Activated CD8-positive, alpha-beta T cell treated with anti-CD3 and anti-CD28 coated beads, Interleukin-2, amount 10 ng/mL, durations not matched to agents 7 days and 5 days (primary cell): ENCODE data around the gene SRSF4. TPM values are rescaled to one million over a fixed set of nuclear protein-coding genes. Genes with fewer than 3 reads are reported as not detected.
A peak's percentile ranks its signal among the peaks of the same experiment; 100 is the strongest.

Experiments
- ATAC-seq: fragments of 150-1000 bp; cut with Tn5 transposase; one replicate; pipeline ENCODE4 v1.10.0; 2021; ENCODE audit warnings: moderate library complexity
- CTCF ChIA-PET: fragments of 350-600 bp; sonication (Branson Sonifier 250); formaldehyde crosslinking; loops from one replicate; lab custom pipeline; 2021; ENCODE audit warnings: antibody characterized with exemption; lab: Charles Lee
- POLR2A ChIA-PET: fragments of 350-600 bp; sonication (Branson Sonifier 250); formaldehyde crosslinking; loops from one replicate; lab custom pipeline; 2021; ENCODE audit warnings: antibody characterized with exemption; lab: Charles Lee
- DNase-seq: peaks from one replicate; pipeline ENCODE4 v3.0.0-alpha.2; 2020
- H3K27ac Mint-ChIP-seq: one replicate; pipeline ENCODE4 v1.8.0; 2021; ENCODE audit warnings: mild to moderate bottlenecking, mixed read lengths
- H3K27me3 Mint-ChIP-seq: one replicate; pipeline ENCODE4 v1.8.0; 2021; ENCODE audit warnings: low read depth, mixed read lengths
- H3K36me3 Mint-ChIP-seq: one replicate; pipeline ENCODE4 v1.8.0; 2021; ENCODE audit warnings: low read depth, mixed read lengths
- H3K4me1 Mint-ChIP-seq: one replicate; pipeline ENCODE4 v1.8.0; 2021; ENCODE audit warnings: low read depth, mixed read lengths
- H3K4me3 Mint-ChIP-seq: one replicate; pipeline ENCODE4 v1.8.0; 2021; ENCODE audit warnings: mild to moderate bottlenecking, mixed read lengths
- H3K9me3 Mint-ChIP-seq: one replicate; pipeline ENCODE4 v1.8.0; 2022; ENCODE audit warnings: mixed read lengths; ENCODE audit not compliant: insufficient read depth
- total RNA-seq, 2 experiments: library from RNA; stranded (reverse); gene quantifications; one replicate each; pipeline ENCODE4 v1.2.3, GENCODE V29; 2021

Gene SRSF4
- total RNA-seq, 2 experiments from 2014 or later: 122 to 124 TPM

DNA sequence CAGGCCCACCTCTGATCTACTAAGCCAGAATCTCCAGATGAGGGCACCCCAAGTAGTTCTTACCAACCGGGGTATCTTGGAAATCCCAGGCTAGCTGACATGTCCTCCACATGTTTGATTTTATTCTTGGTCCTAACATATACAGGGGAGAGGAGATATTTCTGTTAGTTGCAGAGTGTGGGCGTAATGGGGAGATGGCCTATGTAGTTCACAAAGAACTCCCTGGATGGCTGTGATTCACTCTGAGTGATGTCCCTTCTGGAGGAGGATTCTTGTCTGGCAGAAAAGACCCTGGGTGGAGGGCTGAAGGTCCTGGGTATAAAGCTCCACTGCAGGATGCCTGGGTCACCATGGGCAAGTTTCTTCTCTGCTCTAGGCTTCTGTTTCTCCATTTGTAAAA lies 35.9 kb upstream of the SRSF4 start:
- Mint-ChIP-seq H3K4me3 (no peak overlapping the region), H3K9me3 (no peaks in the 10 kb centered on the region), H3K4me1 (no peaks in the 10 kb centered on the region), H3K36me3 (peaks cover 20% of the 10 kb centered on the region), H3K27me3 (no peaks in the 10 kb centered on the region), H3K27ac (no peak overlapping the region)
- ChIA-PET CTCF (interaction anchor here (0.7 to 3.2 kb wide), 3 partner anchors 16 to 341 kb away, joined by 3 to 16 read pairs (median 3); no protein-coding TSS in a partner anchor), POLR2A (interaction anchor here (0.6 kb wide), 1 partner anchor 618 kb away, joined by 3 read pairs; no protein-coding TSS in a partner anchor)
- DNase-seq (no peak), ATAC-seq (no peak)

DNA sequence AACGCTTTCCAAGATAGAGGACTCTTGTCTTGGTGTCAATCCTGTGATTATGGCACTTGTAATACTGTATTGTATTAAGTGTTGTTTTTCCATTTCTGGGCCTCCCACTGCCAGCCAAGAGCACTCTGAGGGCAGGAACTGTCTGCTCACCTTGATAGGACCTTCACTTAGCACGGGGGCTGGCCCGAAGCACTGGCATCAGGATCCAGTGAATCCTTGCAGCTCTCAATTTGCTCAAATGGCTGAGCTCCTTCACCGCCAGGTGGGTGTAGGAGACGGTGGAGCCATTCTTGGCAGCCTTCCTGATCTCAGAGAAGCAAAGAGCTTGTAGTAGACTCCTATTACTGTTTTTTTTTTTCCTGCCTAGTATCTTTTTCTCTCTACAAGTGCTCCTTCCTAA lies 31.4 kb upstream of the SRSF4 start:
- ATAC-seq: no peak
- CTCF ChIA-PET: interaction anchor here (0.7 to 1.1 kb wide), 2 partner anchors 11 to 19 kb away, joined by 3 to 6 read pairs; no protein-coding TSS in a partner anchor
- no peak for DNase-seq
- Mint-ChIP-seq H3K4me3 (no peak overlapping the region), H3K27me3 (no peaks in the 10 kb centered on the region), H3K4me1 (no peaks in the 10 kb centered on the region), H3K27ac (peak overlapping the region; percentile 27), H3K9me3 (no peaks in the 10 kb centered on the region), H3K36me3 (peaks cover 22% of the 10 kb centered on the region)
- POLR2A ChIA-PET: no interaction called here

DNA sequence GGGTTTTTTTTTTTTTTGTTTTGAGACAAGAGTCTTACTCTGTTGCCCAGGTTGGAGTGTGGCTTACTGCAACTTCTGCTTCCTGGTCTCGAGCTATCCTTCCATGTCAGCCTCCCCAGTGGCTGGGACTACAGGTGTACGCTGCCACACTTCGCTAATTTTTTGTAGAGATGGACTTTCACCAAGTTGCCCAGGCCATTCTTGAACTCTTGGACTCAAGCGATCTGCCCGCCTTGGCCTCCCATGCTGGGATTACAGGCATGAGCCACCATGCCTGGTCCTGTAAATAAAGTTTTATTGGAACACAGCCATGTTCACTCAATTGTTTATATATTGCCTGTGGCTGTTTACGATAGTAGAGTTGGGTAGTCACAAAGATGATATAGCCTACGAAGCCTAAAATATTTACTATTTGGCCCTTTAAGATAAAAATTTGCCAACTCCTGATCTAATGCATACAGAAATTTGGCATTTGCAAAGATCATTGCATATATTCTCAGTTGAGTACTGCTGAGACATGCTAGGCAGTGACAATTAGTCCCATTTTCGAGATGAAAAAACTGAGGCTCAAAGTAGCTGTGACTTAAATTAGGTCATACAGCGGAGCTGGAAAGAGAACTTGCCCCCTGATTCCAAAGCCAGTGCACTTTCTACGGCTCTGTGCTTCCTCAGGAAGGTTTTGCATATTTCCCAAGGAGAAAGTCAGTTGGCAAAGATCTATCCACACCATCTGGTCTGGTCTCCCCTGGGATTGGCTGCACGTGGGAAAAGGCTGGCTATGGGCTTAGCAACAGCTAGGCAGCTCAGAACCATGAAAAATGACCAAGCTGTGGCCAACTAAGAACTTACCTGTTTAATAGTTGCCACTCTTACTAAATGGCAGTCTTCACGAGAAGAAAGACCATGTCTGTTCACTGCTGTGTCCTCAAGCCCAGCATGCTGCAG lies 29.7 kb upstream of the SRSF4 start:
- Mint-ChIP-seq H3K4me1 (no peaks in the 10 kb centered on the region), H3K27ac (no peak overlapping the region), H3K27me3 (no peaks in the 10 kb centered on the region), H3K36me3 (peaks cover 20% of the 10 kb centered on the region), H3K4me3 (no peak overlapping the region), H3K9me3 (no peaks in the 10 kb centered on the region)
- ChIA-PET CTCF (interaction anchor here (1.0 to 1.3 kb wide), 2 partner anchors 9 to 330 kb away, joined by 4 to 7 read pairs; no protein-coding TSS in a partner anchor), POLR2A (no interaction called here)
- ATAC-seq (no peak), DNase-seq (no peak)

DNA sequence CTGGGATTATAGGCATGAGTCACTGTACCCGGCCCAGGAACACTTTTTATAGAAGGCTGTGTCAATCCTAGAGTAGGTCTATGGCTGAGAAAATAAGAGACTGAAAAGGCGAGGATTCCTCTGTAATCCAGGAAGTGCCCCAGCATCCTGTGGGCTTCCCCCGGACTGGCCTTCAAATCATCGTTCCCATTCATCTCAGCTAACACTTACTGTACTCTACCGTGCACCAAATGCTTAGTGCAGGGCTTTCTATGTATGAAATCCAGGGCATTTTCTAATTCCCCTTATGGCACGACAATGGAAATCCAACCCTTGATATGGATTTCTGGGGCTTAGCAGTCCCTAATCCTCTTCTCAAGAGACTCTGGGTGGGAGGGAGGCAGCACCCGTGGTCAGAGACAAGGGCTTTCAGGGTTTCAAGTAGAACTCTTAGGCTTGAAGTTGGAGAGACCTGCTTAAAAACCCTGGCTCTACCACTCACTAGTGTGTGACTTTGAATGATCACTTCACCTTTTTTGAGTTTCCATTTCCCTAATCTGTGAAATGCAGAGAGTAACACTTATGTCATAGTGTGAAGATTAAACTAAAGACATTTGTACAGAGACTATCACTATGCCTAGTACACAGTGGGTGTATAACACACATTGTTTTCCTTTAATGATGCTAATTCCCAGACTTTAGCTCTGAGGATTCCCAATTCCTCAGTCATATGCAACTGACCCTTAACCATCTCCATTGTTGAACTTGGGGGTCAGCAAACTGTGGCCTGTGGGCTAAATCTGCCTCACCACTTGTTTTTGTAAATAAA lies 28.8 kb upstream of the SRSF4 start:
- Mint-ChIP-seq H3K27ac (no peak overlapping the region), H3K36me3 (peaks cover 15% of the 10 kb centered on the region), H3K9me3 (no peaks in the 10 kb centered on the region), H3K4me1 (no peaks in the 10 kb centered on the region), H3K27me3 (no peaks in the 10 kb centered on the region), H3K4me3 (no peak overlapping the region)
- DNase-seq: no peak
- POLR2A ChIA-PET: no interaction called here
- no peak for ATAC-seq
- CTCF ChIA-PET: interaction anchor here (1.0 kb wide), 1 partner anchor 329 kb away, joined by 4 read pairs; no protein-coding TSS in a partner anchor

DNA sequence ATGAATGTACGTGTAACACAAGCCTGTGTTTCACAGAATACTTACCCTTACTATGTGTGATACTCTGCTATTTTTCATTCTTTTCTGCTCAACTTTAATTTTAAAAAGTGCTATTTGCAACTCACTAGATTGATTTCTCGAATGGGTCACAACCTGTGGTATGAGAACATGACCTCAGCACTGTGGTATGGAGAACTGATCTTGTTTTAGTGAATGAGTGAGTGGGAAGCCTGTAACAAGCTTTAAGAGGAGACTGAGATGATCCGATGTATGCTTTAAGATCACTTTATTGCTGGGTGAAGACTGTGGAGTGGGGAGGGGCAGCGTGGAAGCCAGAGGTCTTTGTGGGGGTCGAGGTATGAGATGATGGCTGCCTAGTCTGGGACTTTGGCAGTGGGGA lies 27.5 kb upstream of the SRSF4 start:
- H3K9me3 Mint-ChIP-seq: no peaks in the 10 kb centered on the region
- H3K27me3 Mint-ChIP-seq: no peaks in the 10 kb centered on the region
- no peaks in the 10 kb centered on the region for H3K4me1 Mint-ChIP-seq
- ATAC-seq: no peak
- DNase-seq: no peak
- no peak overlapping the region for H3K27ac Mint-ChIP-seq
- H3K4me3 Mint-ChIP-seq: no peak overlapping the region
- POLR2A ChIA-PET: no interaction called here
- CTCF ChIA-PET: interaction anchor here (1.8 kb wide), 1 partner anchor 327 kb away, joined by 7 read pairs; no protein-coding TSS in a partner anchor
- peaks cover 12% of the 10 kb centered on the region for H3K36me3 Mint-ChIP-seq

DNA sequence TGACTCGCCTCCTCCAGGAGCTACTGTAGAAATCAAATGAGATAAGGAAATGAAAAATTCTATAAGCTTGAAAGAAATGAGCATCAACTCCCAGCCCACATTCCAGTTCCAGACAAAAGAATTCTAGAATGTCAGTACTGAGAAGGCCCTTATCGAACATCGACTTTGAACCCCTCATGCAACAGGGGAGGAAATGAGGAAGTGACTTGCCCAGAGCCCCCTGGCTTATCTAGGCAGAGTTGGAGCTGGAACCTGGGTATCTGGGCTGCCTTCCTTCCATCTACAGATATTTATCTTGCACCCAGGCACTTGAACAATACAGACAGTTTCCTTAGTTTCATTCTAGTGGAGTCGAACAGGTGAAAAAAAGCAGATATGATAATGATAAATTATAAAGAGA lies 26.7 kb upstream of the SRSF4 start:
- ATAC-seq: no peak
- Mint-ChIP-seq H3K36me3 (peaks cover 10% of the 10 kb centered on the region), H3K27me3 (no peaks in the 10 kb centered on the region), H3K9me3 (no peaks in the 10 kb centered on the region), H3K27ac (peak overlapping the region; percentile 16), H3K4me3 (no peak overlapping the region), H3K4me1 (no peaks in the 10 kb centered on the region)
- no peak for DNase-seq
- POLR2A ChIA-PET: interaction anchor here (1.5 kb wide), 1 partner anchor 27 kb away, joined by 3 read pairs; the partner anchor contains the start of gene SRSF4
- CTCF ChIA-PET: interaction anchor here (1.8 kb wide), 1 partner anchor 327 kb away, joined by 7 read pairs; no protein-coding TSS in a partner anchor

DNA sequence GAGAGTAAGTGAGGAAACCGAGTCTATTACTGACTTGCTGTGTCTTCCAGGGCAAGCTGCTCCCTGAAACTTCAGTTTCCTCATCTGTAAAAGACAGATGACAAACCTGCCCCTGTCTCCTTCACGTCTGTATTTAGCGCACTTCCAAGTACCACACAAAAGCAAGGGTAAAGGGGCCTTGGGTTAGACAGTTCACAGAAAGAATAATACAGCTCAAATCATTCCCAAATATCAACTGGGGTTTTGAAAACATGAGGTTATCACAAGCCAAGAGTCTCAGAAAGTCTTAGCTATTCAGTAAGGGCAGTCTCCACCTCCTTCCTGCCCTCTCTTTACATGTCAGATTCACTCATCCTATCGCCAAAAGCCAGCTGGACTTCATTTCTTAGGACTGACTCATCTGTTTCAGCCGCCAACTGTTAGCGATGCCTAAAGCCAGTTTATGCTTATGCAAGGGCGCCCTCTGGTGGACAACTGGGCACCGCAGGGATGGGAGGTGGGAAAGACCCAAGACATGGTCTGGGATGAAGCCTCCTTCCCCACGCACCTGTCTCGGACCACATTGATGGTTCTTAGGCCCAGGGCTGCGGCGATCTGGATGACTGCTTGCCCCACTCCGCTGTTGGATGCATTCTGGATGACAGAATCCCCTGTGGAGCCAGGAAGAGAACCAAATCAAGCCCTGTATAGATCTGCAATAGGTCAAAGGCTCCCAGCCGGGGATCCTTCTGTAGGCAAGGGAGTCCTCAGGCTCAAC lies 21.1 kb upstream of the SRSF4 start:
- no peaks in the 10 kb centered on the region for H3K9me3 Mint-ChIP-seq
- no peaks in the 10 kb centered on the region for H3K27me3 Mint-ChIP-seq
- ChIA-PET CTCF (interaction anchor here (0.6 to 5.5 kb wide), 67 partner anchors 9 to 560 kb away, joined by 3 to 110 read pairs (median 5); partner anchors contain the start of genes EPB41, MECR, SRSF4 and TAF12), POLR2A (interaction anchor here (1.1 to 4.0 kb wide), 3 partner anchors 21 to 554 kb away, joined by 3 to 27 read pairs (median 4); partner anchors contain the start of genes RNU11 and SRSF4)
- H3K4me1 Mint-ChIP-seq: peaks cover 19% of the 10 kb centered on the region
- DNase-seq (peak; percentile 92), ATAC-seq (peak; percentile 95)
- peak overlapping the region; percentile 36 for H3K27ac Mint-ChIP-seq
- peaks cover 12% of the 10 kb centered on the region for H3K36me3 Mint-ChIP-seq
- H3K4me3 Mint-ChIP-seq: no peak overlapping the region

DNA sequence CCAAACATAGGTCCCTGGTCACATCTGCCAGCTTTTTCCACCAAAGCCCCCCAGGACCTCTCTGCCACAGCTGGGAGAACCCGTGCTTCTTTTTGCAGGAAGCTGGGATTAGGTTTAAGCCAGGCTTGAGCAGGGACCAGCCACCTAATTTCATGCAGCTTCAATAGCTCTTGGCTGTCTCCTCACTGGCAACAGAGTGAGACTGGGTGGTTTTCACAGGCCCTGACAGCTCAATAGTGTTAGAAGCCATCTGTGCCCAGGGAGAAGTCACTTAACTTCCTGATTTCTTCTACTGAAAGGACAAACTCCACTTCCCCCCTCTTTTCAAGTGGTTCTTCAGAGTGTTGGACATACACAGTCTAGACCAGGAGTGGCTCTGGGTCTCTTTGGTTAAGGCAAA lies 20.4 kb upstream of the SRSF4 start:
- ATAC-seq (no peak), DNase-seq (no peak)
- H3K36me3 Mint-ChIP-seq: peaks cover 12% of the 10 kb centered on the region
- H3K27me3 Mint-ChIP-seq: no peaks in the 10 kb centered on the region
- POLR2A ChIA-PET: interaction anchor here (0.9 to 4.0 kb wide), 3 partner anchors 20 to 427 kb away, joined by 3 to 27 read pairs (median 3); partner anchors contain the start of gene SRSF4
- no peaks in the 10 kb centered on the region for H3K9me3 Mint-ChIP-seq
- H3K4me3 Mint-ChIP-seq: no peak overlapping the region
- H3K4me1 Mint-ChIP-seq: peaks cover 23% of the 10 kb centered on the region
- peak overlapping the region; percentile 10 for H3K27ac Mint-ChIP-seq
- CTCF ChIA-PET: interaction anchor here (0.6 to 5.5 kb wide), 64 partner anchors 8 to 559 kb away, joined by 3 to 110 read pairs (median 5); partner anchors contain the start of genes EPB41, MECR, SRSF4 and TAF12

DNA sequence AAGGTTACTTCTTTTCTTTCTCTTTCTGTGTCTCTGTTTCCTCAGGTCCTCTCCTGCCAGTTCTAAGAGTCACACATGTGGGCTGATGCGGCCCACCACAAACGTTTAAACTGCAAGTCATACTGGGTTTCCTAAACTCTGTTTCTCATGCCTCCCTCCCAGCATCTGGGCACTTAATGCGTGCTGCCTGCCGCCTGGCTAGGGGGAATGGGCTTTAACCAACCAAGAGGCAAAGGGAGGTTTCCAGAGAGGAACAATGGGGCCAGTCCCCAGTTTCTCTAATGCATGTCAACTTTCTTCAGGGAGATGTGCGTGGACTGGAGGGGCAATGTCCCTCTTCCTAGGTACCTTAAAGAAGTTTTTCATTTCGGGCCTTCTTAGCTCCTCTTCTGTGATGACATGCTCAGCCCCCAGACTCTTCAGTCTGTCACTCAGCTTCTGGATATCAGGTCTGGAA lies 19.9 kb upstream of the SRSF4 start:
- ChIA-PET CTCF (interaction anchor here (0.8 to 5.5 kb wide), 35 partner anchors 10 to 465 kb away, joined by 3 to 110 read pairs (median 7); partner anchors contain the start of genes EPB41, SRSF4, TMEM200B and YTHDF2), POLR2A (interaction anchor here (0.9 to 4.0 kb wide), 3 partner anchors 20 to 427 kb away, joined by 3 to 27 read pairs (median 3); partner anchors contain the start of gene SRSF4)
- H3K4me3 Mint-ChIP-seq: no peak overlapping the region
- no peaks in the 10 kb centered on the region for H3K9me3 Mint-ChIP-seq
- peak overlapping the region; percentile 10 for H3K27ac Mint-ChIP-seq
- H3K27me3 Mint-ChIP-seq: no peaks in the 10 kb centered on the region
- DNase-seq: peak; percentile 24
- peaks cover 12% of the 10 kb centered on the region for H3K36me3 Mint-ChIP-seq
- no peak for ATAC-seq
- H3K4me1 Mint-ChIP-seq: peaks cover 23% of the 10 kb centered on the region

DNA sequence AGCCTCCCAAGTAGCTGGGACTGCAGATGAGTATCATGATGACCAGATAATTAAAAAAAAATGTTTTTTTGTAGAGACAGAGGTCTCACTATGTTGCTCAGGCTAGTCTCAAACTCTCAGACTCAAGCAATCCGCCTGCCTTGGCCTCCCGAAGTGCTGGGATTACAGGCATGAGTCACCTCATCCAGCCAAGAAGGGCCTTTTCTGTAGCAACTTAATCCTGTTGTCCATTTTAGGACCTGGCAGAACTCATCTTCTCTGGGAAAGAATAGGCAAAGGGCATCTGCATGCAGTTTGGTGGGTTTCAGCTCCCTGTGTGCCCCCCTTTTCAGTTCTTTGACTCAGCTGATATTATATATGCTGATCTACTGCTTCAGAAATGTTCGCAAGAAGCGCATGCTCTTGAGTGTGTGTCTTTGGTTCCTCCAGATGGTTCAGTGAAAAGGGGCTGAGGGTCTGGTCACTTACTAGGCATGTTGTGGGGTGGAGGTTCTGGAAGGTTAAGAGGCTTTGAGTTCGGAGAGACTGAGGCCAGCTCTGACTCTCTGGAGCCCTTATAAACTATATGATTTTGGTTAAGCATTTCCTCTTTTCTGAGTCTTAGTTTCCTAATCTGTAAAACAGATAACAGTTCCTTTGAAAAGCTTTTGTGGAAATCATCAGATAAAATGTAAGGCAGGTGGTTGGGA lies 19.4 kb upstream of the SRSF4 start:
- ATAC-seq (no peak), DNase-seq (no peak)
- H3K27me3 Mint-ChIP-seq: no peaks in the 10 kb centered on the region
- H3K36me3 Mint-ChIP-seq: peaks cover 12% of the 10 kb centered on the region
- peaks cover 23% of the 10 kb centered on the region for H3K4me1 Mint-ChIP-seq
- POLR2A ChIA-PET: interaction anchor here (0.9 to 4.0 kb wide), 2 partner anchors 19 to 426 kb away, joined by 3 to 27 read pairs; partner anchors contain the start of gene SRSF4
- peak overlapping the region; percentile 33 for H3K27ac Mint-ChIP-seq
- no peaks in the 10 kb centered on the region for H3K9me3 Mint-ChIP-seq
- CTCF ChIA-PET: interaction anchor here (0.8 to 5.5 kb wide), 20 partner anchors 9 to 416 kb away, joined by 3 to 110 read pairs (median 12); partner anchors contain the start of genes EPB41, SRSF4 and TMEM200B
- H3K4me3 Mint-ChIP-seq: no peak overlapping the region
